ENCODE measurements around the gene CCDC73.
"Not testable (repeated sequence)": the region's sequence is repeated elsewhere in the genome, so short reads cannot be mapped to it uniquely, and the experiment has no call there.

DNA sequence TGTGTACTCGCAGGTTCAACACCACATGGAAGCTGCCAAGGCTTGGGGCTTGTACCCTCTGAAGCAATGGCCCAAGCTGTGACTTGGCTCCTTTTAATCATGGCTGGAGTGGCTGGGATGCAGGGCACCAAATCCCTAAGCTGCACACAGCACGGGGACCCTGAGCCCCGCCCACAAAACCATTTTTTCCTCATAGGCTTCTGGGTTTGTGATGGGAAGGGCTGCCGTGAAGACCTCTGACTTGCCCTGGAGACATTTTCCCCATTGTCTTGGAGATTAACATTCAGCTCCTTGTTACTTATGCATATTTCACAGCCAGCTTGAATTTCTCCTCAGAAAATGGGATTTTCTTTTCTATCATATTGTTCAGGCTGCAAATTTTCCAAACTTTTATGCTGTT is 185.6 kb downstream of the CCDC73 start:
- TF ChIP-seq, protein P1, sequence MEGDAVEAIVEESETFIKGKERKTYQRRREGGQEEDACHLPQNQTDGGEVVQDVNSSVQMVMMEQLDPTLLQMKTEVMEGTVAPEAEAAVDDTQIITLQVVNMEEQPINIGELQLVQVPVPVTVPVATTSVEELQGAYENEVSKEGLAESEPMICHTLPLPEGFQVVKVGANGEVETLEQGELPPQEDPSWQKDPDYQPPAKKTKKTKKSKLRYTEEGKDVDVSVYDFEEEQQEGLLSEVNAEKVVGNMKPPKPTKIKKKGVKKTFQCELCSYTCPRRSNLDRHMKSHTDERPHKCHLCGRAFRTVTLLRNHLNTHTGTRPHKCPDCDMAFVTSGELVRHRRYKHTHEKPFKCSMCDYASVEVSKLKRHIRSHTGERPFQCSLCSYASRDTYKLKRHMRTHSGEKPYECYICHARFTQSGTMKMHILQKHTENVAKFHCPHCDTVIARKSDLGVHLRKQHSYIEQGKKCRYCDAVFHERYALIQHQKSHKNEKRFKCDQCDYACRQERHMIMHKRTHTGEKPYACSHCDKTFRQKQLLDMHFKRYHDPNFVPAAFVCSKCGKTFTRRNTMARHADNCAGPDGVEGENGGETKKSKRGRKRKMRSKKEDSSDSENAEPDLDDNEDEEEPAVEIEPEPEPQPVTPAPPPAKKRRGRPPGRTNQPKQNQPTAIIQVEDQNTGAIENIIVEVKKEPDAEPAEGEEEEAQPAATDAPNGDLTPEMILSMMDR (optimal IDR thresholded peaks at IDR 0.05 in 1 of 3, IDR thresholded peaks at IDR 0.05 in 1 of 3, conservative IDR thresholded peaks at IDR 0.05 in 1 of 3; ENCODE audit: extremely low read depth in 1 of 3, insufficient read depth in 2 of 3, low read length in 3 of 3), result not testable (repeated sequence)
- not testable (repeated sequence) for TF ChIP-seq EZH2 (IDR thresholded peaks at IDR 0.05; ENCODE audit: low read length)
